Measurements from ENCODE around the gene ANKS4B. TPM values are rescaled to one million over a fixed set of nuclear protein-coding genes. Genes with fewer than 3 reads are reported as not detected.

ANKS4B gene
- total and polyA plus RNA-seq, 8 donors: 0.23 to 9.0 (median 0.61) TPM; not detected in 3

DNA sequence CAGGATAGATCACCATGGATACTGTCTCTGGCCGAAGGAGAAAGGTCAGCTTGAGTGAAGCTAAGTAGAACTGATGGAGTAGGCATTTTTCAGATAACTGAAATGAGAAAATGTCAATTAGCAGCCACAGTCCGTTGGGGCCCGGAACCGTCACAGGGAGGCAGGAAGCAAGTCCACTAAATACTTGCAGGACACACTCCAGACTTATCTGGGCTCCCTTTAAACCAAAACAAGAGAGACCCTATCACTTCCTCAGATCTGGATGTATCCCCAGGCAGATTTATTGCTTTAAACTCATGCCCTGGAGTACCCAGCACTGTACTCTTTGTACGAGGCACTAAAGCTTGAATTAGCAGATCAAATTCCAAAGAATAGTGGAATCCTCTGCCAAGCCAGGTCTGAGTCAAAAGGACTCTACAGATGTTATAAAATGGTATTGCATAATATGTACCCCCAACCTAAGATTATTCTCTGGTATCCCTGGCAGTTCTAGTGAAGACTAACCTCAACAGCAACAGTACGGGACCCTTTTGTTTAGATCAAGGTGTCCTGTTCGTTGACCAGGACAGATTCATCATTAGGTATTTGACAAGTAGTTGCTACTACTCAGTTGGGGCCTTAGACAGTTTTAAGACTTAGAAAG lies 30.2 kb upstream of the ANKS4B start:
- H3K27ac ChIP-seq: no peak overlapping the region

DNA sequence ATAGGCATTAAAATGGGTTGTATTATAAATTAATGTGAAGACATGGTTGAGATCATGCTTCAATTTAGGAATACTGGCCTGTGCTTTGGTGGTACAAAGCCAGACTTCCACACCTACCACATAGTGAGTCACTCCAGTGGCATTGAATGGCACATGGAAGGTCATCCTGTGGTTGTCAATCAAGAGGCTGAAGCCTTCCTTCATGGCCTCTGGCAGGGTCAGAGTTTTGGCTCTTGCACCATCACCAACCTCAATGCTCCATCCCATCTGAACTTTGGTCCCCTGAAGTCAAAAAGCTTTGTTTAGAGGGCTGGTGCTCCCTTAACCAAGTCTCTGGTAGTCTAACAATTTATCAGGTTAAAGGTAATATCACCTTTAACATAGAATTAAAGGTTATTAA lies 28.2 kb upstream of the ANKS4B start:
- Histone ChIP-seq H3K4me1 (no peaks in the 10 kb centered on the region), H3K27me3 (peaks cover 0 to 7% (median 0%) of the 10 kb centered on the region in 3 donors), H3K27ac (no peak overlapping the region), H3K36me3 (no peaks in the 10 kb centered on the region), H3K9me3 (no peaks in the 10 kb centered on the region), H3K4me3 (no peak overlapping the region)
- TF ChIP-seq POLR2AphosphoS5 (IDR thresholded peaks at IDR 0.05): no peak
- TF ChIP-seq EP300 (IDR thresholded peaks at IDR 0.05): no peak
- TF ChIP-seq POLR2A (IDR thresholded peaks at IDR 0.05): no peak
- TF ChIP-seq, protein P1, sequence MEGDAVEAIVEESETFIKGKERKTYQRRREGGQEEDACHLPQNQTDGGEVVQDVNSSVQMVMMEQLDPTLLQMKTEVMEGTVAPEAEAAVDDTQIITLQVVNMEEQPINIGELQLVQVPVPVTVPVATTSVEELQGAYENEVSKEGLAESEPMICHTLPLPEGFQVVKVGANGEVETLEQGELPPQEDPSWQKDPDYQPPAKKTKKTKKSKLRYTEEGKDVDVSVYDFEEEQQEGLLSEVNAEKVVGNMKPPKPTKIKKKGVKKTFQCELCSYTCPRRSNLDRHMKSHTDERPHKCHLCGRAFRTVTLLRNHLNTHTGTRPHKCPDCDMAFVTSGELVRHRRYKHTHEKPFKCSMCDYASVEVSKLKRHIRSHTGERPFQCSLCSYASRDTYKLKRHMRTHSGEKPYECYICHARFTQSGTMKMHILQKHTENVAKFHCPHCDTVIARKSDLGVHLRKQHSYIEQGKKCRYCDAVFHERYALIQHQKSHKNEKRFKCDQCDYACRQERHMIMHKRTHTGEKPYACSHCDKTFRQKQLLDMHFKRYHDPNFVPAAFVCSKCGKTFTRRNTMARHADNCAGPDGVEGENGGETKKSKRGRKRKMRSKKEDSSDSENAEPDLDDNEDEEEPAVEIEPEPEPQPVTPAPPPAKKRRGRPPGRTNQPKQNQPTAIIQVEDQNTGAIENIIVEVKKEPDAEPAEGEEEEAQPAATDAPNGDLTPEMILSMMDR (IDR thresholded peaks at IDR 0.05): no peak
- intact Hi-C loops (cut with DNase I; ENCODE audit: low total_unique reads): no loop called here
- DNase-seq: no peak

More for the DNA sequence above, 30.2 kb upstream of the ANKS4B start:
- 49 to 74% (median 64%) methylated on average over 7 of the region's 7 CpGs for WGBS, 5 donors
- DNase-seq: no peak
- no peaks in the 10 kb centered on the region for H3K9me3 ChIP-seq
- H3K4me1 ChIP-seq: no peaks in the 10 kb centered on the region
- H3K36me3 ChIP-seq: no peaks in the 10 kb centered on the region
- H3K27me3 ChIP-seq: peaks cover 0 to 16% (median 0%) of the 10 kb centered on the region in 3 donors
- H3K4me3 ChIP-seq: no peak overlapping the region
- TF ChIP-seq POLR2A (IDR thresholded peaks at IDR 0.05) (no peak), EP300 (IDR thresholded peaks at IDR 0.05) (no peak), POLR2AphosphoS5 (IDR thresholded peaks at IDR 0.05) (no peak)
- TF ChIP-seq, protein P1 (IDR thresholded peaks at IDR 0.05): no peak
- intact Hi-C loops (cut with DNase I; ENCODE audit: low total_unique reads): no loop called here

DNA sequence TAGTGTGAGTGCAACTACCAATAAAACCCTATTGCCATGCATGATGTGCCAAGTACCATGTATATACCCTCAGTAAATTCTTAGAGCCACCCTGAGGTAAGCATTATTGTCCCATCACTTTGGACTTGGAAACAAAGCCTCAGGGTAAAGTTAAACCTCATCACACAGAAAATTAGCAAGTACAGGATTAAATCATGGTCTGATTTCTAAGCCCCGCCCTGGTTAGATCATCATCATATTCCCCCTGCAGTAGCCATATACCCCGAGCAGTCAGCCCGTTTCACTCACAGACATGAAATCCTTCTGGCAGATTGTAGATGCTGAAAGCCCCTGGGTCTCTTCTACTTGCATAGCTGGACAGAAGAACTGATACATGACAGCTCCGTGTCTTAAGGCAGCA lies 26.9 kb upstream of the ANKS4B start:
- H3K4me3 ChIP-seq: no peak overlapping the region
- WGBS, 5 donors: 85 to 97% (median 94%) methylated on average over 4 of the region's 4 CpGs
- H3K27me3 ChIP-seq: peaks cover 0 to 9% (median 0%) of the 10 kb centered on the region in 3 donors
- H3K4me1 ChIP-seq: no peaks in the 10 kb centered on the region
- H3K27ac ChIP-seq: no peak overlapping the region
- TF ChIP-seq POLR2AphosphoS5 (IDR thresholded peaks at IDR 0.05) (no peak), EP300 (IDR thresholded peaks at IDR 0.05) (no peak), POLR2A (IDR thresholded peaks at IDR 0.05) (no peak)
- TF ChIP-seq, protein P1 (IDR thresholded peaks at IDR 0.05): no peak
- no peak for DNase-seq
- H3K9me3 ChIP-seq: no peaks in the 10 kb centered on the region
- intact Hi-C loops (cut with DNase I; ENCODE audit: low total_unique reads): no loop called here
- H3K36me3 ChIP-seq: no peaks in the 10 kb centered on the region

DNA sequence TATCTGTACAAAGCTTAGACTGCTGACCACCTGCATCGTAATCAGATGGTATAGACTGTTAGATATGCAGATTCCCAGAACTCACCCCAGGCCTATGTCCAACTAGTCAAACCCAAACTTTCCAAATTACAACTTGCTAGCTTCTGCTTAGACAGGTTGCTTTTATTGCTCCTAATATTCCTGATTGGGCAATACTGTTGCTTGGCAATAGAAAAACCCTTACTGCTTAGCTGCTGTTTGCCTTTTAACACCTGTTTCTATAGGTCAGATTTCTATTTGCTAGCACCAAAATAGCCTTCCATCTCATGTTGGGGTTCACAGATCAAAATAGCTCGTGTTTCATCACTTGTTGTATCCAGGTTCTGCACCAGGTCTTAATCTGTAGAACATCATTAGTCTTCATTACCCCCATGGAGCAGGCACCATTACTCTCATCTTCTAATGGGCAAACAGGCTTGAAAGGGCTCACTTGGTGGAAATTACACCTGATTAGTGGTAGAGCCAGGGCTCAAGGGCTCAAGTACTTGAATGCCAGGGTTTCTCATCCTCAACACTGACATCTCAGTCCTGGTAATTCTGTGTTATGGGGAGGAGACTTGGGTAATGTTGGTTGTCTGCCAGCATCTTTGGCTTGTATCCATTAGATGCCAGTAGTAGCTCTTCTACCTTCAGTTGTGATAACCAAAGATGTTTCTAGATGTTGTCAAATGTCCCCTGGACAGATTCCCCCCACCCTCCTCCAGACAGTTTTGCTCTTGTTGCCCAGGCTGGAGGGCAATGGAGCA lies 24.9 kb upstream of the ANKS4B start:
- intact Hi-C loops (cut with DNase I; ENCODE audit: low total_unique reads): no loop called here
- H3K36me3 ChIP-seq: no peaks in the 10 kb centered on the region
- H3K9me3 ChIP-seq: no peaks in the 10 kb centered on the region
- H3K27me3 ChIP-seq: peaks cover 0 to 25% (median 0%) of the 10 kb centered on the region in 3 donors
- no peak overlapping the region for H3K27ac ChIP-seq
- DNase-seq: no peak
- TF ChIP-seq POLR2AphosphoS5 (IDR thresholded peaks at IDR 0.05) (no peak), EP300 (IDR thresholded peaks at IDR 0.05) (no peak), POLR2A (IDR thresholded peaks at IDR 0.05) (no peak)
- TF ChIP-seq, protein P1 (IDR thresholded peaks at IDR 0.05): no peak
- no peaks in the 10 kb centered on the region for H3K4me1 ChIP-seq
- WGBS, 5 donors: 53 to 64% (median 57%) methylated on average over 2 of the region's 2 CpGs
- no peak overlapping the region for H3K4me3 ChIP-seq

Data from stomach (tissue), 9 donors.